ENCODE data around the gene NAT8L.

DNA sequence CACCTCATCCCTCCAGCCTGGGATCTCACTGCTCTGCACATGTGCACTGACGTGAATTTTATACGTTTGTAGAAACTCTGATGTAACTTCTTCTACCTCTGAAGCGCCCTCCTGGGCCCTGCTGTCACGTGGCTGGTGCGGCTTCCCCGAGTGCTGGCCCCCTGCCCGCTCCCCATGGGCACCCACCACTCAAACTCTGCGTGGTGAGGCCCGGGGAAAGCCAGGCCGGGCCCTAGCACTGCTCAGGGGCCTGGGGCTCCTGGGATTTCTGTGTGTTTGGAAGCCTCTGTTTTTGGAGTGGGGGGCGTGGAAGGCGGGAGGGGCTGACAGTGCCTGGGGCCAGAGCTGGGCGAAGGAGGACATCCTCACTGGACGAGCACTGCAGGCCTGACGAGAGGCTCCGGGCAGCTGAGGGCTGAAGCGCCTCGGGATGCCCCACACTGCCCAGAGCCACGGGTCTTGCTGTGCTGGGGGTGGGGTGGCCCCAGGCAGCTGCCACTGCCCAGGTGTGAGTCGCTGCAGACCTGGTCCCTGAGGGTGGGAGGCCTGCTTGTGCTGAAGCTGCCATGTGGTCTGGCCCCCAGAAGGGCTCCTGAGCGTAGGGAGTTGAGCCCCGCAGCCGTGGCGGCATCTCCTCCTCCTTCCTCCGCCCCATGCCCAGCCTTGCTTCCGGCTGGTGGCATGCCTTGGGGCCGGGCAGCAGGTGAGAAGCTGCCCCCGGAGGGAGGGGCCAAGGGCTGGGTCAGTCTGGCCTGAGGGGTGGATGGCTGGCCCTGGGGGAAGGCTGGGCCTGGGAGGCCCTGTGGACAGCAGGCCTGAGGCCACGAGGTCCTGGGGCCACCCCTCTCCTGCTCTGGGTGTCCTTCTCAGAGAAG lies 7.7 kb downstream of the NAT8L start:
- TF ChIP-seq, protein P1, sequence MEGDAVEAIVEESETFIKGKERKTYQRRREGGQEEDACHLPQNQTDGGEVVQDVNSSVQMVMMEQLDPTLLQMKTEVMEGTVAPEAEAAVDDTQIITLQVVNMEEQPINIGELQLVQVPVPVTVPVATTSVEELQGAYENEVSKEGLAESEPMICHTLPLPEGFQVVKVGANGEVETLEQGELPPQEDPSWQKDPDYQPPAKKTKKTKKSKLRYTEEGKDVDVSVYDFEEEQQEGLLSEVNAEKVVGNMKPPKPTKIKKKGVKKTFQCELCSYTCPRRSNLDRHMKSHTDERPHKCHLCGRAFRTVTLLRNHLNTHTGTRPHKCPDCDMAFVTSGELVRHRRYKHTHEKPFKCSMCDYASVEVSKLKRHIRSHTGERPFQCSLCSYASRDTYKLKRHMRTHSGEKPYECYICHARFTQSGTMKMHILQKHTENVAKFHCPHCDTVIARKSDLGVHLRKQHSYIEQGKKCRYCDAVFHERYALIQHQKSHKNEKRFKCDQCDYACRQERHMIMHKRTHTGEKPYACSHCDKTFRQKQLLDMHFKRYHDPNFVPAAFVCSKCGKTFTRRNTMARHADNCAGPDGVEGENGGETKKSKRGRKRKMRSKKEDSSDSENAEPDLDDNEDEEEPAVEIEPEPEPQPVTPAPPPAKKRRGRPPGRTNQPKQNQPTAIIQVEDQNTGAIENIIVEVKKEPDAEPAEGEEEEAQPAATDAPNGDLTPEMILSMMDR (IDR thresholded peaks at IDR 0.05; ENCODE audit: insufficient read depth, low read depth, low read length): no peak
- TF ChIP-seq EZH2 (IDR thresholded peaks at IDR 0.05; ENCODE audit: insufficient read depth, low read length): no peak

Measured in astrocyte (in vitro differentiated cells and primary cell).